ENCODE measurements around the gene OSBP2.

OSBP2 gene

DNA sequence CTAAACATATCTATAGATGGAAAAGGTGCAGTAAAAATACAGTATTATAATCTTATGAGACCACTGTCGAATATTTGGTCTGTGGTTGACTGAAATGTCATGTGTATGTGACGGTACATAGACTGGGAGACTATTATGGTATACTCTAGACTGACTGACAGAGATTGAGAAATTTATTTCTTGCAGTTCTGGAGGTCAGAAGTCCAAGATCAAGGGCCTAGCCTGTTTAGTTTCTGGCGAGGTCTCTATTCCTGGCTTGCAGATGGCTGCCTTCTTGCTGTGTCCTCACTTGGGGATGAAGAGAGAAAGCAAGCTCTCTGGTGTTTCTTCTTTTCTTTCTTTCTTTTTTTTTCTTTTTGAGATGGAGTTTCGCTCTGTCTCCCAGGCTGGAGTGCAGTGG lies 7.3 kb upstream of the OSBP2 start:
- in situ Hi-C loops (cut with HindIII; ENCODE audit: low sequenced_read_pairs): no loop called here
- TF ChIP-seq, protein P1, sequence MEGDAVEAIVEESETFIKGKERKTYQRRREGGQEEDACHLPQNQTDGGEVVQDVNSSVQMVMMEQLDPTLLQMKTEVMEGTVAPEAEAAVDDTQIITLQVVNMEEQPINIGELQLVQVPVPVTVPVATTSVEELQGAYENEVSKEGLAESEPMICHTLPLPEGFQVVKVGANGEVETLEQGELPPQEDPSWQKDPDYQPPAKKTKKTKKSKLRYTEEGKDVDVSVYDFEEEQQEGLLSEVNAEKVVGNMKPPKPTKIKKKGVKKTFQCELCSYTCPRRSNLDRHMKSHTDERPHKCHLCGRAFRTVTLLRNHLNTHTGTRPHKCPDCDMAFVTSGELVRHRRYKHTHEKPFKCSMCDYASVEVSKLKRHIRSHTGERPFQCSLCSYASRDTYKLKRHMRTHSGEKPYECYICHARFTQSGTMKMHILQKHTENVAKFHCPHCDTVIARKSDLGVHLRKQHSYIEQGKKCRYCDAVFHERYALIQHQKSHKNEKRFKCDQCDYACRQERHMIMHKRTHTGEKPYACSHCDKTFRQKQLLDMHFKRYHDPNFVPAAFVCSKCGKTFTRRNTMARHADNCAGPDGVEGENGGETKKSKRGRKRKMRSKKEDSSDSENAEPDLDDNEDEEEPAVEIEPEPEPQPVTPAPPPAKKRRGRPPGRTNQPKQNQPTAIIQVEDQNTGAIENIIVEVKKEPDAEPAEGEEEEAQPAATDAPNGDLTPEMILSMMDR (IDR thresholded peaks at IDR 0.05; ENCODE audit: low read depth, low read length): no peak
- no peak for DNase-seq (ENCODE audit: low read depth, low spot score)
- no peak overlapping the region for H3K4me3 ChIP-seq (ENCODE audit: low read depth, low read length)

DNA sequence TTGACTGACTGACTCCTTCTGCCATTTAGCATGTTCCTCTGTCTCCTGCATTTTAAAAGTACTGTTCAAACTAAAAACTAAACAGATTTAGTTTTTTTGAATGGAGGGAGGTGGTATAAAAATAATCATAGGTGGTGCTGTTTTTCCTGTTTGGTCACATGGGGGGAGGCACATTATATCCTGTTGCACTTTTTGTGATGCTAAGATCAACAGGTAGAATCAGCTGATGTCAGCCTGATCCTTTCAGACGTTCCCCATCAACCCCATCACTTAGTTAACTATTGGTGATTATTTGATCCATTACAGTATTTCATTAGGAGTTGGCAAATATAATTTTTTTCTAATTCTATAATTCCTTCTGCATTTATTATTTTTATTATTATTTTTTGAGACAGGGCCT lies 5.1 kb upstream of the OSBP2 start:
- H3K4me3 ChIP-seq (ENCODE audit: low read depth, low read length): no peak overlapping the region
- in situ Hi-C loops (cut with HindIII; ENCODE audit: low sequenced_read_pairs): no loop called here
- no peak for DNase-seq (ENCODE audit: low read depth, low spot score)
- TF ChIP-seq, protein P1 (IDR thresholded peaks at IDR 0.05; ENCODE audit: low read depth, low read length): no peak

DNA sequence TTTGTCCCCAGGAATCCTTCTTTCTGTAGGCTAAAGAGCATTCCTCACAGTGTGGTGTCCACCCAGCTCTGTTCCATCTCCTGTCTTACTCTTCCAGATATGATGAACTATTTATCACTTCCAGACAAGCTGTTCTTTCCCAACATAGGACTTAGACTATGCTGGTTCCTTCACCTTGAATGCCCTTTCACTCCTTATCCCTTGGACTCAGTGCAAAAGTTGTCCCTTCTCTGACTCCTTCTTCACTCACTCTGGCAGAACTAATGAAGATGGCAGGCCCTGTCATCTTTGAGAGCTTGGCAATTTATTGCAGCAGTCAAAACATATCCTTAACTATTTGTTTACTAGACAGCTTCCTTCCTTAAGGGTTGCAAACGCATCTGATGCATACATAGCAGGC lies 3.5 kb upstream of the OSBP2 start:
- DNase-seq (ENCODE audit: low read depth, low spot score): no peak
- H3K4me3 ChIP-seq (ENCODE audit: low read depth, low read length): no peak overlapping the region
- in situ Hi-C loops (cut with HindIII; ENCODE audit: low sequenced_read_pairs): no loop called here
- TF ChIP-seq, protein P1 (IDR thresholded peaks at IDR 0.05; ENCODE audit: low read depth, low read length): no peak

DNA sequence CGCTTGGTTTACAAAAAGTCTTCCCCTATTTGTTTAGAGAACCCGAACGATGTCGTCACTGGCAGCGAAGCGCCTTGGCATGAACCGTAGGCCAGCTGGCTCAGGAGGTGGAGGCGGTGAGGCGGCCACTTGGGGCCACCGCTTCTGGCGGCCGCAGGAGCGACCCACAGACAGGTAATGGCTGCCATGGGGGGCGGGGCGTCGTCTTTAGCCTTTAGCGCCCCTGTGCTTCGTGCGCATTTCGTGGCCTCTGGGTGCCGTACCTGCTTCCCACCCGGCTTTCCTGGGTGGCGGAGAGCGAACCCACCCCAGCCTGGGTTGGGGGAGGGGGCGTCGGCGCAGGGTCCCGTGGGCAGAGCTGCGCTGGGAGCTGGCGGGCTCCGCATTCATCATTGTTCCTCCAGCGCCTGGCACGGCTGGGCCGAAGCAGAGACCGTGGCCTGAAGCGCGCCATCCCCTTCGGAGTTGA lies 469 bp upstream of the OSBP2 start:
- peak overlapping the region; percentile 60 for H3K4me3 ChIP-seq (ENCODE audit: low read depth, low read length)
- DNase-seq (ENCODE audit: low read depth, low spot score): peak; percentile 15
- TF ChIP-seq, protein P1 (IDR thresholded peaks at IDR 0.05; ENCODE audit: low read depth, low read length): no peak
- in situ Hi-C loops (cut with HindIII; ENCODE audit: low sequenced_read_pairs): no loop called here

DNA sequence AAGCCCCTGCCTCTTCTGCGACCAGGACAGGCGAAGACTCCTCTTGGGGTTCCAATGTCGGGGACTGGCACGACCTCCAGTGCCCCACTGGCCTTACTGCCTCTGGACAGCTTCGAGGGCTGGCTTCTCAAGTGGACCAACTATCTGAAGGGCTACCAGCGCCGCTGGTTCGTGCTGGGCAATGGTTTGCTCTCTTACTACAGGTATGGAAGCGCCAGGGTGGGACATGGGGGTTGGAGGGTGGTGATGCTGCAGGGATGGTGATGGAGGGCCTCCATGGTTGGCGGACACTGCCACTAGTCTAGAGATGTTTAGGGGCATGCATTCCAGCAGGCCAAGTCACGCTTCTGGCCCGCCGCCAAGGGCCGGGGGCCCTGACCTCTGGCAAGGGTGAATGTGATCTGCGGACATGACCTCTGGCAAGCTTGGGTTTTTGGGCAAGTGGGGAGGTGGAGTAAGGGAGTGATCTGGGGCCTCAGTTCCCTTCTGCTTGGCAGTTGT lies 727 bp downstream of the OSBP2 start:
- no peak for DNase-seq (ENCODE audit: low read depth, low spot score)
- TF ChIP-seq, protein P1 (IDR thresholded peaks at IDR 0.05; ENCODE audit: low read depth, low read length): no peak
- in situ Hi-C loops (cut with HindIII; ENCODE audit: low sequenced_read_pairs): no loop called here
- peak overlapping the region; percentile 53 for H3K4me3 ChIP-seq (ENCODE audit: low read depth, low read length)

DNA sequence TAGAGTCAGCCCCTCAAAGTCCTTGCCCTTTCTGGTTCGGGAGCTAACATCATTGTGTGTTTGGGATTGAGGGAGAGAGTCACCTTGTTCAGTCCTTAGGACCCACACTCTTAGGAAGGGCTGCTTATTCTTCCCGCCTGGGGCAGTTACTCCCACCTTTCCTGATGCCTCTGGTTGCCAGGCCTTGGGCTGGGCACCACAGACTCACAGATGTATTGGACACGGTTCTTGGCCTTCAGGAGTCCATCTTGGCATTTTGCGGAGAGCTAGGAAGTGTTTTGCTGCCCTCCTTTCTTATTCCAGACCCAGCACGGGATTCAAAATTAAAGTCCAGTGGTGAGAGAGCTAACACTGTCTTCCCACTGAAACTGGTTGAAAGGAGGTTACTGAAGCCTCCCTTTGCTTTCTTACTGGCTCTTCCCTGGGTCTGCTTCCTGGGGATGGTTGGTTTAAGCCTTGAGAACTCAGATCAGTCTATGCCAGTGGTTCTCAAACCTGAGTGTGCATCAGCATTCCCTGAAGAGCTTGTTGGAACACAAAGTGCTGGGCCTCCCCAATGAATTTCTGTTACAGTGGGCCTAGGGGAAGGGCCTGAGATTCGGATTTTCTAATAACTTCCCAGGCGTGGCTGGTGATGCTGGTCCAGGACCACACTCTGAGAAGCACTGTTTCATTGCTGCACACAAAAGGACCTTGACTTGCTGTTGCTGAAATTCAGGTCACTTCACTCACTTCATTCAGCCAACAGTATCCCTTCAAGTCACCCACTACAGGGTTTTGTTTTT lies 1.4 kb downstream of the OSBP2 start:
- no peak for DNase-seq (ENCODE audit: low read depth, low spot score)
- no peak overlapping the region for H3K4me3 ChIP-seq (ENCODE audit: low read depth, low read length)
- TF ChIP-seq, protein P1 (IDR thresholded peaks at IDR 0.05; ENCODE audit: low read depth, low read length): no peak
- in situ Hi-C loops (cut with HindIII; ENCODE audit: low sequenced_read_pairs): no loop called here
